CD4-positive, alpha-beta T cell (primary cell): ENCODE results near the gene HIBCH. TPM values are rescaled to one million over a fixed set of nuclear protein-coding genes. Genes with fewer than 3 reads are reported as not detected.
"Not testable (repeated sequence)": the region's sequence is repeated elsewhere in the genome, so short reads cannot be mapped to it uniquely, and the experiment has no call there.

Experiments
- ATAC-seq: fragments of 200-7000 bp; cut with Tn5 transposase; one replicate; pipeline ENCODE4 v1.10.0; 2022; ENCODE audit warnings: mild to moderate bottlenecking; ENCODE audit not compliant: poor library complexity
- CTCF ChIA-PET: fragments of 350-600 bp; sonication (Branson Sonifier 250); formaldehyde crosslinking; loops from one replicate; lab custom pipeline; 2021; ENCODE audit warnings: antibody characterized with exemption, inconsistent platforms; lab: Charles Lee
- POLR2A ChIA-PET: fragments of 350-600 bp; sonication (Branson Sonifier 250); formaldehyde crosslinking; loops from one replicate; lab custom pipeline; 2021; ENCODE audit warnings: antibody characterized with exemption, inconsistent platforms; lab: Charles Lee
- DNase-seq, 14 experiments: peaks; one replicate each; pipeline ENCODE4 v3.0.0-alpha.2; 2013 to 2020; ENCODE audit warnings: mixed read lengths in 2 of 14
- H3K27ac ChIP-seq, 2 donors: one replicate each; pipeline versions ENCODE4 v1.5.1 to v1.7.0; 2013; ENCODE audit warnings: low read length in 2 of 2, low read depth in 1 of 2, mild to moderate bottlenecking in 1 of 2
- H3K27me3 ChIP-seq, 2 experiments: 1 replicate in 1 of 2; 2 replicates in 1 of 2; pipeline versions ENCODE4 v1.6.1 to v1.7.0; 2013; ENCODE audit warnings: low read length in 2 of 2, control low read depth in 1 of 2, mild to moderate bottlenecking in 1 of 2, moderate library complexity in 1 of 2; ENCODE audit not compliant: insufficient read depth in 2 of 2, control insufficient read depth in 1 of 2
- H3K36me3 ChIP-seq: one replicate; pipeline ENCODE4 v1.6.1; 2013; ENCODE audit warnings: low read length, control low read depth; ENCODE audit not compliant: insufficient read depth
- H3K4me1 ChIP-seq: one replicate; pipeline ENCODE4 v1.6.1; 2013; ENCODE audit warnings: low read length, control low read depth; ENCODE audit not compliant: insufficient read depth
- H3K4me3 ChIP-seq: one replicate; pipeline ENCODE4 v1.5.1; 2013; ENCODE audit warnings: mild to moderate bottlenecking, low read length, moderate library complexity
- H3K9me3 ChIP-seq, 2 experiments: 1 replicate in 1 of 2; 2 replicates in 1 of 2; pipeline versions ENCODE4 v1.6.1 to v1.7.0; 2013; ENCODE audit warnings: low read length in 2 of 2, mild to moderate bottlenecking in 2 of 2, control low read depth in 1 of 2, moderate library complexity in 1 of 2; ENCODE audit not compliant: control insufficient read depth in 1 of 2, insufficient read depth in 1 of 2
- H3K27ac Mint-ChIP-seq: one replicate; pipeline ENCODE4 v1.8.0; 2020; ENCODE audit warnings: mixed read lengths
- H3K27me3 Mint-ChIP-seq: one replicate; pipeline ENCODE4 v1.8.0; 2021; ENCODE audit warnings: mixed read lengths
- H3K36me3 Mint-ChIP-seq: one replicate; pipeline ENCODE4 v1.8.0; 2021; ENCODE audit warnings: low read depth, mixed read lengths
- H3K4me1 Mint-ChIP-seq: one replicate; pipeline ENCODE4 v1.8.0; 2021; ENCODE audit warnings: low read depth, mixed read lengths
- H3K4me3 Mint-ChIP-seq: one replicate; pipeline ENCODE4 v1.8.0; 2020; ENCODE audit warnings: mild to moderate bottlenecking, mixed read lengths
- H3K9me3 Mint-ChIP-seq: one replicate; pipeline ENCODE4 v1.8.0; 2020; ENCODE audit warnings: mixed read lengths
- CTCF ChIP-seq: fragments of 200-600 bp; IDR thresholded peaks from one replicate; pipeline ENCODE4 v1.8.0; 2022; ENCODE audit warnings: antibody characterized with exemption, mild to moderate bottlenecking
- intact Hi-C, 2 experiments: fragments of 100-400 bp; cut with DNase I in 1 of 2; cut with micrococcal nuclease in 1 of 2; formaldehyde crosslinking; loops; one replicate each; pipeline versions ENCODE4 v1.15.1 to v1.9.0; 2023 to 2025; cut with DNase I, micrococcal nuclease
- total RNA-seq, 174 experiments: library from RNA in 2 of 174; stranded (reverse) in 2 of 174; gene quantifications; one replicate each; pipeline ENCODE4 v1.2.3 and lab custom pipeline; 2021 to 2026

The HIBCH gene
- total RNA-seq, 2 experiments from 2014 or later = 3.5 to 7.1 TPM

- no peaks in the 10 kb centered on the region for H3K27me3 Mint-ChIP-seq
- no peak for TF ChIP-seq CTCF
- no peaks in the 10 kb centered on the region for H3K36me3 ChIP-seq
- no peaks in the 10 kb centered on the region for H3K4me1 ChIP-seq
- H3K4me3 Mint-ChIP-seq = no peak overlapping the region
- no peaks in the 10 kb centered on the region for H3K27me3 ChIP-seq
- intact Hi-C loops = no loop called here
- ChIA-PET POLR2A (no interaction called here), CTCF (no interaction called here)
- no peak overlapping the region for H3K27ac ChIP-seq
- no peak overlapping the region for H3K4me3 ChIP-seq
- H3K4me1 Mint-ChIP-seq = no peaks in the 10 kb centered on the region
- no peaks in the 10 kb centered on the region for H3K9me3 Mint-ChIP-seq
- no peak overlapping the region for H3K27ac Mint-ChIP-seq
- no peaks in the 10 kb centered on the region for H3K9me3 ChIP-seq
- H3K36me3 Mint-ChIP-seq = no peaks in the 10 kb centered on the region
- DNase-seq (no peak), ATAC-seq (no peak)
Measured at GRCh38 chr2:190158798-190159434, 160.7 kb downstream of the HIBCH start.

- H3K9me3 Mint-ChIP-seq, ATAC-seq, H3K27me3 Mint-ChIP-seq, DNase-seq, H3K27ac ChIP-seq, H3K27ac Mint-ChIP-seq, H3K36me3 Mint-ChIP-seq, H3K36me3 ChIP-seq, intact Hi-C loops, H3K4me1 Mint-ChIP-seq, CTCF ChIA-PET, H3K9me3 ChIP-seq, H3K4me3 Mint-ChIP-seq, POLR2A ChIA-PET, H3K4me3 ChIP-seq, H3K27me3 ChIP-seq, H3K4me1 ChIP-seq: not testable (repeated sequence)
Measured at GRCh38 chr2:190157613-190158528, 161.8 kb downstream of the HIBCH start.

GRCh38 chr2:190156530-190157212 is 163.0 kb downstream of the HIBCH start:
- ATAC-seq = no peak
- no peaks in the 10 kb centered on the region for H3K27me3 Mint-ChIP-seq
- peaks cover 0 to 2% of the 10 kb centered on the region in 2 experiments for H3K9me3 ChIP-seq
- no peak overlapping the region for H3K4me3 ChIP-seq
- no peaks in the 10 kb centered on the region for H3K4me1 Mint-ChIP-seq
- ChIA-PET CTCF (no interaction called here), POLR2A (no interaction called here)
- H3K27ac Mint-ChIP-seq = no peak overlapping the region
- H3K27me3 ChIP-seq = no peaks in the 10 kb centered on the region
- H3K36me3 ChIP-seq = no peaks in the 10 kb centered on the region
- no peaks in the 10 kb centered on the region for H3K36me3 Mint-ChIP-seq
- H3K9me3 Mint-ChIP-seq = no peaks in the 10 kb centered on the region
- TF ChIP-seq CTCF = no peak
- no peaks in the 10 kb centered on the region for H3K4me1 ChIP-seq
- DNase-seq = no peak
- H3K27ac ChIP-seq = no peak overlapping the region
- no peak overlapping the region for H3K4me3 Mint-ChIP-seq
- intact Hi-C loops = no loop called here

Other genes with a start within 250 kb of the HIBCH start
- gene INPP1, start 23.8 kb upstream of the HIBCH start, total RNA-seq = 1 to 10 TPM; 2.0 to 2.7 TPM
- gene MFSD6, start 88.5 kb upstream of the HIBCH start, total RNA-seq = 10 to 100 TPM; 41.2 to 47.8 TPM
- gene NEMP2, start 214.9 kb upstream of the HIBCH start, total RNA-seq = 10 to 100 TPM; 11.6 to 12.2 TPM